ENCODE results near the gene CTAG1A.
"Not testable (repeated sequence)": the region's sequence is repeated elsewhere in the genome, so short reads cannot be mapped to it uniquely, and the experiment has no call there.

Gene CTAG1A

GRCh38 chrX:154546354-154547244 lies 38.3 kb upstream of the CTAG1A start, which contains the start of gene G6PD:
Gene G6PD, minus strand, starts transcription at chrX:154546846. Its CDS starts 691 bp downstream, at chrX:154546155.
- Histone ChIP-seq H3K27me3 (ENCODE audit: control insufficient read depth in 1 of 2, insufficient read depth in 2 of 2, low read length in 2 of 2) (no peaks in the 10 kb centered on the region), H3K27ac (ENCODE audit: low read depth, low read length) (peak within 1 kb of the TSS; percentile 81), H3K9ac (ENCODE audit: low read depth in 1 of 2, low read length in 2 of 2) (peak within 1 kb of the TSS; percentile 84), H3K9me3 (ENCODE audit: control insufficient read depth in 1 of 2, low read length in 2 of 2) (no peaks in the 10 kb centered on the region), H3K4me3 (ENCODE audit: low read depth in 1 of 2, low read length in 2 of 2) (peak within 1 kb of the TSS; percentile 91 to 96), H3K36me3 (ENCODE audit: control insufficient read depth in 1 of 2, insufficient read depth in 2 of 2, low read length in 2 of 2) (no peaks in the 10 kb centered on the region), H3K4me1 (ENCODE audit: control insufficient read depth in 1 of 2, insufficient read depth in 2 of 2, low read length in 2 of 2) (peaks cover 9 to 15% of the 10 kb centered on the region in 2 donors)

GRCh38 chrX:154547245-154548027 lies 37.5 kb upstream of the CTAG1A start, which contains the start of gene IKBKG:
Gene IKBKG, plus strand, starts transcription at chrX:154547620. Its CDS starts 4,383 bp downstream, at chrX:154552003.
- H3K9ac ChIP-seq (ENCODE audit: low read depth in 1 of 2, low read length in 2 of 2) = peak within 1 kb of the TSS; percentile 84
- H3K9me3 ChIP-seq (ENCODE audit: control insufficient read depth in 1 of 2, low read length in 2 of 2) = no peaks in the 10 kb centered on the region
- H3K4me1 ChIP-seq (ENCODE audit: control insufficient read depth in 1 of 2, insufficient read depth in 2 of 2, low read length in 2 of 2) = peaks cover 9 to 13% of the 10 kb centered on the region in 2 donors
- H3K27me3 ChIP-seq (ENCODE audit: control insufficient read depth in 1 of 2, insufficient read depth in 2 of 2, low read length in 2 of 2) = no peaks in the 10 kb centered on the region
- H3K4me3 ChIP-seq (ENCODE audit: low read depth in 1 of 2, low read length in 2 of 2) = peak within 1 kb of the TSS; percentile 91 to 96
- H3K36me3 ChIP-seq (ENCODE audit: control insufficient read depth in 1 of 2, insufficient read depth in 2 of 2, low read length in 2 of 2) = peaks cover 0 to 6% of the 10 kb centered on the region in 2 donors
- peak within 1 kb of the TSS; percentile 81 for H3K27ac ChIP-seq (ENCODE audit: low read depth, low read length)

- peak overlapping the region; percentile 81 for H3K27ac ChIP-seq (ENCODE audit: low read depth, low read length)
- H3K4me3 ChIP-seq (ENCODE audit: low read depth in 1 of 2, low read length in 2 of 2) = peak overlapping the region; percentile 91 to 96
- peak overlapping the region; percentile 84 for H3K9ac ChIP-seq (ENCODE audit: low read depth in 1 of 2, low read length in 2 of 2)
- H3K4me1 ChIP-seq (ENCODE audit: control insufficient read depth in 1 of 2, insufficient read depth in 2 of 2, low read length in 2 of 2) = peaks cover 9 to 13% of the 10 kb centered on the region in 2 donors
- H3K36me3 ChIP-seq (ENCODE audit: control insufficient read depth in 1 of 2, insufficient read depth in 2 of 2, low read length in 2 of 2) = peaks cover 0 to 7% of the 10 kb centered on the region in 2 donors
- no peaks in the 10 kb centered on the region for H3K27me3 ChIP-seq (ENCODE audit: control insufficient read depth in 1 of 2, insufficient read depth in 2 of 2, low read length in 2 of 2)
- no peaks in the 10 kb centered on the region for H3K9me3 ChIP-seq (ENCODE audit: control insufficient read depth in 1 of 2, low read length in 2 of 2)
Measured at GRCh38 chrX:154548028-154548316, 37.0 kb upstream of the CTAG1A start.

- peaks cover 9 to 13% of the 10 kb centered on the region in 2 donors for H3K4me1 ChIP-seq (ENCODE audit: control insufficient read depth in 1 of 2, insufficient read depth in 2 of 2, low read length in 2 of 2)
- no peaks in the 10 kb centered on the region for H3K27me3 ChIP-seq (ENCODE audit: control insufficient read depth in 1 of 2, insufficient read depth in 2 of 2, low read length in 2 of 2)
- H3K9me3 ChIP-seq (ENCODE audit: control insufficient read depth in 1 of 2, low read length in 2 of 2) = no peaks in the 10 kb centered on the region
- H3K9ac ChIP-seq (ENCODE audit: low read depth in 1 of 2, low read length in 2 of 2) = no peak overlapping the region
- peaks cover 0 to 19% of the 10 kb centered on the region in 2 donors for H3K36me3 ChIP-seq (ENCODE audit: control insufficient read depth in 1 of 2, insufficient read depth in 2 of 2, low read length in 2 of 2)
- no peak overlapping the region for H3K4me3 ChIP-seq (ENCODE audit: low read depth in 1 of 2, low read length in 2 of 2)
- H3K27ac ChIP-seq (ENCODE audit: low read depth, low read length) = no peak overlapping the region
Measured at GRCh38 chrX:154549766-154550165, 35.2 kb upstream of the CTAG1A start.

- H3K9ac ChIP-seq (ENCODE audit: low read depth in 1 of 2, low read length in 2 of 2); H3K4me1 ChIP-seq (ENCODE audit: control insufficient read depth in 1 of 2, insufficient read depth in 2 of 2, low read length in 2 of 2); H3K27me3 ChIP-seq (ENCODE audit: control insufficient read depth in 1 of 2, insufficient read depth in 2 of 2, low read length in 2 of 2); H3K9me3 ChIP-seq (ENCODE audit: control insufficient read depth in 1 of 2, low read length in 2 of 2); H3K4me3 ChIP-seq (ENCODE audit: low read depth in 1 of 2, low read length in 2 of 2); H3K27ac ChIP-seq (ENCODE audit: low read depth, low read length): not testable (repeated sequence)
- peaks cover 0 to 19% of the 10 kb centered on the region in 2 donors for H3K36me3 ChIP-seq (ENCODE audit: control insufficient read depth in 1 of 2, insufficient read depth in 2 of 2, low read length in 2 of 2)
Measured at GRCh38 chrX:154552112-154552806, 32.7 kb upstream of the CTAG1A start.

- H3K4me1 ChIP-seq (ENCODE audit: control insufficient read depth in 1 of 2, insufficient read depth in 2 of 2, low read length in 2 of 2); H3K27ac ChIP-seq (ENCODE audit: low read depth, low read length); H3K36me3 ChIP-seq (ENCODE audit: control insufficient read depth in 1 of 2, insufficient read depth in 2 of 2, low read length in 2 of 2): not testable (repeated sequence)
Measured at GRCh38 chrX:154558060-154558690, 26.8 kb upstream of the CTAG1A start.

GRCh38 chrX:154558896-154559295 lies 26.0 kb upstream of the CTAG1A start:
- H3K27me3 ChIP-seq (ENCODE audit: control insufficient read depth in 1 of 2, insufficient read depth in 2 of 2, low read length in 2 of 2); H3K9me3 ChIP-seq (ENCODE audit: control insufficient read depth in 1 of 2, low read length in 2 of 2); H3K27ac ChIP-seq (ENCODE audit: low read depth, low read length); H3K4me1 ChIP-seq (ENCODE audit: control insufficient read depth in 1 of 2, insufficient read depth in 2 of 2, low read length in 2 of 2); H3K9ac ChIP-seq (ENCODE audit: low read depth in 1 of 2, low read length in 2 of 2); H3K36me3 ChIP-seq (ENCODE audit: control insufficient read depth in 1 of 2, insufficient read depth in 2 of 2, low read length in 2 of 2); H3K4me3 ChIP-seq (ENCODE audit: low read depth in 1 of 2, low read length in 2 of 2): not testable (repeated sequence)

More at GRCh38 chrX:154558060-154558690, 26.8 kb upstream of the CTAG1A start:
- H3K9me3 ChIP-seq (ENCODE audit: control insufficient read depth in 1 of 2, low read length in 2 of 2); H3K27me3 ChIP-seq (ENCODE audit: control insufficient read depth in 1 of 2, insufficient read depth in 2 of 2, low read length in 2 of 2); H3K9ac ChIP-seq (ENCODE audit: low read depth in 1 of 2, low read length in 2 of 2); H3K4me3 ChIP-seq (ENCODE audit: low read depth in 1 of 2, low read length in 2 of 2): not testable (repeated sequence)

GRCh38 chrX:154560326-154560725 lies 24.6 kb upstream of the CTAG1A start:
- not testable (repeated sequence) for H3K27me3 ChIP-seq (ENCODE audit: control insufficient read depth in 1 of 2, insufficient read depth in 2 of 2, low read length in 2 of 2); H3K4me3 ChIP-seq (ENCODE audit: low read depth in 1 of 2, low read length in 2 of 2); H3K9me3 ChIP-seq (ENCODE audit: control insufficient read depth in 1 of 2, low read length in 2 of 2); H3K9ac ChIP-seq (ENCODE audit: low read depth in 1 of 2, low read length in 2 of 2); H3K27ac ChIP-seq (ENCODE audit: low read depth, low read length); H3K36me3 ChIP-seq (ENCODE audit: control insufficient read depth in 1 of 2, insufficient read depth in 2 of 2, low read length in 2 of 2); H3K4me1 ChIP-seq (ENCODE audit: control insufficient read depth in 1 of 2, insufficient read depth in 2 of 2, low read length in 2 of 2)

GRCh38 chrX:154562295-154562694 lies 22.6 kb upstream of the CTAG1A start:
- H3K4me1 ChIP-seq (ENCODE audit: control insufficient read depth in 1 of 2, insufficient read depth in 2 of 2, low read length in 2 of 2); H3K27me3 ChIP-seq (ENCODE audit: control insufficient read depth in 1 of 2, insufficient read depth in 2 of 2, low read length in 2 of 2); H3K36me3 ChIP-seq (ENCODE audit: control insufficient read depth in 1 of 2, insufficient read depth in 2 of 2, low read length in 2 of 2); H3K27ac ChIP-seq (ENCODE audit: low read depth, low read length); H3K9me3 ChIP-seq (ENCODE audit: control insufficient read depth in 1 of 2, low read length in 2 of 2); H3K4me3 ChIP-seq (ENCODE audit: low read depth in 1 of 2, low read length in 2 of 2); H3K9ac ChIP-seq (ENCODE audit: low read depth in 1 of 2, low read length in 2 of 2): not testable (repeated sequence)
